Measurements from ENCODE around the gene ACAN. TPM values are rescaled to one million over a fixed set of nuclear protein-coding genes. Genes with fewer than 3 reads are reported as not detected.

Gene ACAN
- polyA plus RNA-seq, 3 donors, result not detected

- Histone ChIP-seq H3K9ac (ENCODE audit: insufficient read depth, low read length, poor library complexity, severe bottlenecking) (no peak overlapping the region), H3K27ac (ENCODE audit: low read depth in 1 of 2, low read length in 2 of 2) (no peak overlapping the region), H3K36me3 (replicated peaks in 1 of 2; ENCODE audit: control insufficient read depth in 1 of 2, insufficient read depth in 2 of 2, low read length in 2 of 2) (no peaks in the 10 kb centered on the region), H4K20me1 (ENCODE audit: insufficient read depth, low read length) (no peaks in the 10 kb centered on the region), H3K4me3 (replicated peaks in 1 of 3; ENCODE audit: low read depth in 2 of 3, low read length in 3 of 3) (no peak overlapping the region), H3K79me2 (ENCODE audit: insufficient read depth, low read length) (no peaks in the 10 kb centered on the region), H3K9me3 (replicated peaks in 1 of 2; ENCODE audit: control insufficient read depth in 1 of 2, insufficient read depth in 1 of 2, low read length in 2 of 2) (no peaks in the 10 kb centered on the region), H3K4me2 (replicated peaks; ENCODE audit: extremely low read depth, low read length, poor library complexity, severe bottlenecking) (no peak overlapping the region), H3K4me1 (ENCODE audit: control insufficient read depth in 1 of 2, insufficient read depth in 2 of 2, low read length in 2 of 2) (no peaks in the 10 kb centered on the region), H2AFZ (ENCODE audit: insufficient read depth, low read depth, low read length, poor library complexity, severe bottlenecking) (no peak overlapping the region), H3K27me3 (ENCODE audit: control insufficient read depth in 2 of 2, insufficient read depth in 2 of 2, low read length in 2 of 2) (no peaks in the 10 kb centered on the region)
- no peak for DNase-seq
- H3K27ac Mint-ChIP-seq, result no peak overlapping the region
- H3K4me1 Mint-ChIP-seq, result no peaks in the 10 kb centered on the region
- peaks cover 4 to 10% (median 5%) of the 10 kb centered on the region in 3 donors for H3K27me3 Mint-ChIP-seq (ENCODE audit: low read depth in 3 of 3)
- peaks cover 0 to 2% (median 0%) of the 10 kb centered on the region in 7 donors for H3K9me3 Mint-ChIP-seq
- no peak overlapping the region for H3K4me3 Mint-ChIP-seq
- H3K36me3 Mint-ChIP-seq, result no peaks in the 10 kb centered on the region
- 92% methylated on average over 7 of the region's 10 CpGs for WGBS (ENCODE audit: insufficient coverage)
- intact Hi-C loops (cut with micrococcal nuclease), result no loop called here
- no peak for TF ChIP-seq CTCF (IDR thresholded peaks at IDR 0.05)
Observed at GRCh38 chr15:88866295-88866881, 63.2 kb downstream of the ACAN start.

- no peaks in the 10 kb centered on the region for H3K79me2 ChIP-seq (ENCODE audit: insufficient read depth, low read length)
- peaks cover 4 to 5% (median 5%) of the 10 kb centered on the region in 3 donors for H3K27me3 Mint-ChIP-seq (ENCODE audit: low read depth in 3 of 3)
- no peaks in the 10 kb centered on the region for H3K4me1 ChIP-seq (ENCODE audit: control insufficient read depth in 1 of 2, insufficient read depth in 2 of 2, low read length in 2 of 2)
- H3K9me3 Mint-ChIP-seq, result peaks cover 0 to 2% (median 0%) of the 10 kb centered on the region in 7 donors
- H3K4me3 ChIP-seq (replicated peaks in 1 of 3; ENCODE audit: low read depth in 2 of 3, low read length in 3 of 3), result no peak overlapping the region
- H3K27me3 ChIP-seq (ENCODE audit: control insufficient read depth in 2 of 2, insufficient read depth in 2 of 2, low read length in 2 of 2), result no peaks in the 10 kb centered on the region
- H3K36me3 Mint-ChIP-seq, result no peaks in the 10 kb centered on the region
- H3K27ac Mint-ChIP-seq, result no peak overlapping the region
- TF ChIP-seq CTCF (IDR thresholded peaks at IDR 0.05), result no peak
- H3K9ac ChIP-seq (ENCODE audit: insufficient read depth, low read length, poor library complexity, severe bottlenecking), result no peak overlapping the region
- H3K4me1 Mint-ChIP-seq, result no peaks in the 10 kb centered on the region
- H3K4me3 Mint-ChIP-seq, result no peak overlapping the region
- H2AFZ ChIP-seq (ENCODE audit: insufficient read depth, low read depth, low read length, poor library complexity, severe bottlenecking), result no peak overlapping the region
- H3K4me2 ChIP-seq (replicated peaks; ENCODE audit: extremely low read depth, low read length, poor library complexity, severe bottlenecking), result no peak overlapping the region
- intact Hi-C loops (cut with micrococcal nuclease), result no loop called here
- no peak for DNase-seq
- no peaks in the 10 kb centered on the region for H4K20me1 ChIP-seq (ENCODE audit: insufficient read depth, low read length)
- H3K9me3 ChIP-seq (replicated peaks in 1 of 2; ENCODE audit: control insufficient read depth in 1 of 2, insufficient read depth in 1 of 2, low read length in 2 of 2), result no peaks in the 10 kb centered on the region
- no peak overlapping the region for H3K27ac ChIP-seq (ENCODE audit: low read depth in 1 of 2, low read length in 2 of 2)
- WGBS (ENCODE audit: insufficient coverage), result 95% methylated on average over 14 of the region's 14 CpGs
- no peaks in the 10 kb centered on the region for H3K36me3 ChIP-seq (replicated peaks in 1 of 2; ENCODE audit: control insufficient read depth in 1 of 2, insufficient read depth in 2 of 2, low read length in 2 of 2)
Observed at GRCh38 chr15:88871313-88871712, 68.1 kb downstream of the ACAN start.

All from CD14-positive monocyte (primary cell).